Hepatocyte (in vitro differentiated cells): ENCODE results near the gene TFF1. TPM values are rescaled to one million over a fixed set of nuclear protein-coding genes. Genes with fewer than 3 reads are reported as not detected.

Experiments used
- DNase-seq: peaks from one replicate; pipeline ENCODE4 v3.0.0-alpha.2; 2016; ENCODE audit warnings: low spot score
- H2AFZ ChIP-seq: fragments of 200-600 bp; sonication (generic); 2 replicates; pipeline ENCODE4 v1.6.0; 2016; ENCODE audit warnings: antibody characterized with exemption, mild to moderate bottlenecking
- H3K27ac ChIP-seq: fragments of 200-600 bp; sonication (generic); 2 replicates; pipeline ENCODE4 v1.5.1; 2016; ENCODE audit warnings: mild to moderate bottlenecking
- H3K27me3 ChIP-seq: fragments of 200-600 bp; sonication (generic); 2 replicates; pipeline ENCODE4 v1.6.1; 2016
- H3K36me3 ChIP-seq: fragments of 200-600 bp; sonication (generic); replicated peaks from 2 replicates; pipeline ENCODE4 v1.5.1; 2016; ENCODE audit warnings: low read depth; ENCODE audit not compliant: insufficient read depth
- H3K4me1 ChIP-seq: fragments of 200-600 bp; sonication (generic); 2 replicates; pipeline ENCODE4 v1.5.1; 2016; ENCODE audit warnings: mild to moderate bottlenecking, moderate library complexity; ENCODE audit not compliant: insufficient read depth
- H3K4me2 ChIP-seq: fragments of 200-600 bp; sonication (generic); 2 replicates; pipeline ENCODE4 v1.6.0; 2016
- H3K4me3 ChIP-seq: fragments of 200-600 bp; sonication (generic); 2 replicates; pipeline ENCODE4 v1.5.1; 2016; ENCODE audit warnings: mild to moderate bottlenecking
- H3K79me2 ChIP-seq: fragments of 200-600 bp; sonication (generic); 2 replicates; pipeline ENCODE4 v1.6.0; 2017; ENCODE audit warnings: mild to moderate bottlenecking
- H3K9me2 ChIP-seq: fragments of 200-600 bp; sonication (generic); replicated peaks from 2 replicates; pipeline ENCODE4 v1.6.0; 2017; ENCODE audit warnings: mild to moderate bottlenecking; ENCODE audit not compliant: insufficient read depth
- H3K9me3 ChIP-seq: fragments of 200-600 bp; sonication (generic); 2 replicates; pipeline ENCODE4 v1.5.1; 2016; ENCODE audit warnings: low read depth, mild to moderate bottlenecking
- H4K20me1 ChIP-seq: fragments of 200-600 bp; sonication (generic); 2 replicates; pipeline ENCODE4 v1.6.0; 2016; ENCODE audit warnings: mild to moderate bottlenecking; ENCODE audit not compliant: insufficient read depth, poor library complexity, severe bottlenecking
- CTCF ChIP-seq: fragments of 200-600 bp; sonication (generic); IDR thresholded peaks from 2 replicates; pipeline ENCODE4 v1.5.1; 2016; ENCODE audit warnings: antibody characterized with exemption, mild to moderate bottlenecking; ENCODE audit not compliant: poor library complexity
- EZH2 ChIP-seq: fragments of 200-600 bp; sonication (generic); IDR thresholded peaks from 2 replicates; pipeline ENCODE4 v1.6.1; 2016; ENCODE audit warnings: antibody characterized with exemption, mild to moderate bottlenecking, borderline replicate concordance
- EZH2phosphoT487 ChIP-seq: fragments of 200-600 bp; sonication (generic); IDR thresholded peaks from one replicate; pipeline ENCODE4 v1.6.1; 2018; ENCODE audit warnings: antibody characterized with exemption, mild to moderate bottlenecking, low read depth, moderate library complexity; ENCODE audit not compliant: unreplicated experiment, severe bottlenecking
- WGBS: methylation state at CpG from one replicate; pipeline ENCODE4 v1.1.6; 2016; ENCODE audit warnings: low lambda C conversion rate; ENCODE audit errors: missing lambda C conversion rate; 5-methylcytosine and 5-hydroxymethylcytosine counted together
- polyA plus RNA-seq: library from polyadenylated mRNA; unstranded; fragments of >200 nt; fragmentation: Nextera tagmentation; extraction: Ambion mirVana; gene quantifications from 2 replicates; pipeline ENCODE4 v1.2.1, GENCODE V29; 2016
- total RNA-seq: library from RNA; depleted of rRNA; stranded (reverse); fragments of >200 nt; gene quantifications from 2 replicates; pipeline ENCODE4 v1.2.3, GENCODE V29; 2014

TFF1 gene
- total and polyA plus RNA-seq, 2 experiments from 2014 or later = 57.4 to 140 TPM

- TF ChIP-seq CTCF (no peak), EZH2phosphoT487 (no peak), EZH2 (no peak)
- H3K27ac ChIP-seq = no peak overlapping the region
- H2AFZ ChIP-seq = no peak overlapping the region
- no peak overlapping the region for H3K4me3 ChIP-seq
- WGBS = 92% methylated on average over 5 of the region's 5 CpGs
- H4K20me1 ChIP-seq = no peaks in the 10 kb centered on the region
- no peaks in the 10 kb centered on the region for H3K9me3 ChIP-seq
- H3K9me2 ChIP-seq = no peaks in the 10 kb centered on the region
- H3K4me1 ChIP-seq = no peaks in the 10 kb centered on the region
- no peaks in the 10 kb centered on the region for H3K27me3 ChIP-seq
- H3K36me3 ChIP-seq = no peaks in the 10 kb centered on the region
- H3K79me2 ChIP-seq = no peaks in the 10 kb centered on the region
- no peak for DNase-seq
- H3K4me2 ChIP-seq = no peak overlapping the region
These were observed 12.7 kb downstream of the TFF1 start for GRCh38 chr21:42353623-42354022.

GRCh38 chr21:42352441-42353095 is 13.8 kb downstream of the TFF1 start:
- no peaks in the 10 kb centered on the region for H3K9me3 ChIP-seq
- no peak for DNase-seq
- H3K27ac ChIP-seq = no peak overlapping the region
- H3K4me2 ChIP-seq = no peak overlapping the region
- H4K20me1 ChIP-seq = no peaks in the 10 kb centered on the region
- H3K27me3 ChIP-seq = no peaks in the 10 kb centered on the region
- WGBS = 93% methylated on average over 14 of the region's 14 CpGs
- no peaks in the 10 kb centered on the region for H3K9me2 ChIP-seq
- H3K36me3 ChIP-seq = no peaks in the 10 kb centered on the region
- TF ChIP-seq EZH2 = no peak
- no peak for TF ChIP-seq CTCF
- TF ChIP-seq EZH2phosphoT487 = no peak
- H3K79me2 ChIP-seq = no peaks in the 10 kb centered on the region
- no peaks in the 10 kb centered on the region for H3K4me1 ChIP-seq
- no peak overlapping the region for H2AFZ ChIP-seq
- no peak overlapping the region for H3K4me3 ChIP-seq

- no peak overlapping the region for H2AFZ ChIP-seq
- H3K36me3 ChIP-seq = no peaks in the 10 kb centered on the region
- H3K4me1 ChIP-seq = no peaks in the 10 kb centered on the region
- DNase-seq = no peak
- no peaks in the 10 kb centered on the region for H3K9me3 ChIP-seq
- H3K4me3 ChIP-seq = no peak overlapping the region
- H3K9me2 ChIP-seq = no peaks in the 10 kb centered on the region
- TF ChIP-seq EZH2 (no peak), CTCF (no peak)
- 86% methylated on average over 9 of the region's 11 CpGs for WGBS
- no peak overlapping the region for H3K4me2 ChIP-seq
- no peaks in the 10 kb centered on the region for H4K20me1 ChIP-seq
- H3K79me2 ChIP-seq = no peaks in the 10 kb centered on the region
- H3K27ac ChIP-seq = no peak overlapping the region
- no peaks in the 10 kb centered on the region for H3K27me3 ChIP-seq
These were observed 14.5 kb downstream of the TFF1 start for GRCh38 chr21:42351626-42352440.
